DMS153 treated with DMSO at 0.1 percent for 48 hours (cell line): ENCODE results near the gene ITPR3.

Experiments used
- DNase-seq: peaks from one replicate; lab custom pipeline; 2025; ENCODE audit not compliant: unreplicated experiment; lab: John Stamatoyannopoulos, UW

ITPR3 gene

DNA sequence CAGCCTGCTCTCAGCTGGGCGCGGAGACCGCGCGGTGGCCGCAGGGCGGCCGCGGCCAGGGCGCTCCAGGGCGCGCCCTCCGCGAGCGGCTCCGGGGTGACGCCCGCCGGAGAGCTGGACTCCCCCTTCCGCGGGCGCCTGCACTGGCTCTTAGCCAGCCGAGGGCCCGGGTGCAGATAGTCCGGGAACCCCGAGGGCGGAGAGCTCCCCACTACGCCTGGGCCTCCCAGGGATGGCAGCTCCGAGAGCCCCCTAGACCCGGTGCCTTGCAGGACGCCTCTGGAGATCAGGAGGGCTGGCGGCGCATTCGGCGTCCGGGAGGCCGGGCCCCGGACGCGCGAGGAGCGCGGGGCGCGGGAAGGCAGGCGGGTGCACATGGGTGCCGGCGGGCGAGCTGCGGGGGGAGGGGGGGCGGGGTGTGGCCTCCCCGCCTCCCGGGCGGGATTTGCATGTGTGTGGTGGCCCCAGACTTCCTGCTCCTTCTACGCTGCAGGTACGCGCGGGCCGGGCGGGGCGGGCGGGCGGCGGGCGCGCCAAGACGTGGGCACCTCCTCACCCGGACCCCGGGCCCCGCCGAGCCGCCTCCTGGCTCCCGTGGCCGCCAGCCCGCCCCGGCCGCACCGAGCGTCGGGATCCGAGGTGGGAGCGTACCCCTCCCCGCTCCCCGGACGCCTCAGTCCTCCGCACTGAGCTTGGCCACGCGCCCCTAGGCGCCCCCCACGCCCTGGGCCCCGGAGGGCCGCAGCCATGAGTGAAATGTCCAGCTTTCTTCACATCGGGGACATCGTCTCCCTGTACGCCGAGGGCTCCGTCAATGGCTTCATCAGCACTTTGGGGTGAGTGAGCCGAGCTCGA is at the start of gene ITPR3:
Gene ITPR3, plus strand, starts transcription at position 467 of the 855 bp plus-strand sequence. Its CDS starts 281 bp downstream, at position 748.
- peak; percentile 38 for DNase-seq

DNA sequence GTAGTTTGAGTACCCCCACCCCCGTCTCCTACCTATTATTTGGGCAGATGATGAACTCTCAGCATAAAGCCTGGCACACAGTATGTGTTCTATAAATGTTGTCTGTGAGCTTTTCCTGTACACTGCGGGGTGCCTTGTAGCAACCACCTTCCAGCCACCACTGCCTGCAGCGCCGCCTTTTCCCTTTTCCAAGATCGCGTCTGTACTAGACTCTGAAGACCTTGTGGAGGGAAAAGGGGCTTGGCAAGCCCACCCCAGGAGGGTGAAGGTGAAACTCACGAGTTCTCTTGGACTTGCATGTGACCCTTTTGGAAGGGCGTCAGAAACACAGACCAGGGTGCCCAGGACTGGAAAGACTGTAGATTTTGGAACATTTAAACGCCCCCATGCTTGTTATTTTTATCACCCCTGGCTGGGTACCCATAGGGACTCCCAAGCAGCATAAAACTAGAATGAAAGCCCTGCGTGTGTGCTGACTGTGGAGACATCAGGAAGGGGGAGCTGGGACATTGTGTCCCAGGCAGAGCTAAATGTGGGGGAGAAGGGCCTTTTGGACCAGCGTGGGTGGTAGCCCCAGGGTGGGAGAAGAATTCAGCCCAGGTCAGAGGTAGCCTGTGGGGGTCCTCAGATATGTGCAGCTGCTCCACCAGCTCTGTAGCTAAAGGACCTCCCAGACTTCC is 49.3 kb upstream of the ITPR3 start:
- DNase-seq = no peak

DNA sequence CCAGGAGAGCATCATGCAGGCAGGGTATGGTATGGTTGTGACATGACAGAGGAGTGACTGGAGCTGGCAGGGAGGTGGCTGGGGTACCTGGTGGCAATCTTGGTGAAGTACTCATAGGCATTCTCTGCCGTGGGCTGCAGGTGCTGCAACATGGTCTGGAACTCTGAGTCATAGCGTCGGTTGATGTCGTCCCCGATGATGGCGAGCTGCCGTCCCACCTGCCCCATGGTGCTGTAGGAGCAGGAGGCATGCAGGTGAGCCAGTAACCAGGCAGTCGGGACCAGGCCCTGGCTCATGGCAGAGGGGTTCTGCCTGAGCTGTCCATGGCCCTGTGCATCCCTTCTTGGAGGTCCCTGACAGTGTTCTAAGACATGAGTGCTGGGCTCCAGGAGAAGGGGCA is 45.9 kb upstream of the ITPR3 start:
- DNase-seq = no peak

DNA sequence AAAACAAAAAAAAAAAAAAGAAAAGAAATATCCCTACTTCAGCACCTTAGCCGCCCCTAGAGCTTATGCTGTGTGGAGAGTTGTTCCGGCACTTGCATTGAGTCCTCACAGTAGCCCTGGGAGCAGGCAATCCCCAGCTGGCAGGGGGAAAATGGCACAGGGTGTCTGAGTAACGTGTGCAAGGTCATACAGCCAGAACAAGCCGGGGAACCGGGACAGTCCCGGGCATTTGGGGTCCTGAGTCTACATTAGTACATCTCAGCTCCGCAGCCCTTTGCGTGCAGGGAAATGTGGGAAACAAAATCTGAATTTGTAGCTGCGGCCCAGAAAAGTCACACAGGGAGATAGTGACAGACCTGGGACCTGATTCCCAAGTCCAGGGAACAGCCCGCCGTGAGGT is 44.5 kb upstream of the ITPR3 start:
- no peak for DNase-seq

DNA sequence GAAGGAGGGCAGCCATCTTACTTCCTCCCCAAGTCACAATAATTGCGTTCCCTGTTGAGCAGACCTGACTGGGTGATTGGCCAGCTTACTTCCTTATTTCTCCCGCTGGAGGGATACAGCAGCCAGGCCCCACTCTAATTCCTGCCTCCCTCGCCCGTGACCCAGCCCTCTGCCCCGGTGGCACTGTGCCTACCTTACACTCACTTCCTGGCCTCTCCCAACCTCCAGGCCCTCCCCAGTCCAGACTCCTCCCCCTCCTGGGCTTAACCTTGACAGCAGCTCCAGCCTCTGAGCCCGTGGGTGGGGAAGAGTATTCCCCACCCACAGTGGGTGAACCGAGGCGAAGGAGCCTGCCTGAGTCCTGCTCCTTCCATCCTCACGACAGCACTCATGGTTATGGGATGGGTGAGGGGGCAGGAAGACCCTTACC is 44.0 kb upstream of the ITPR3 start:
- DNase-seq = no peak

DNA sequence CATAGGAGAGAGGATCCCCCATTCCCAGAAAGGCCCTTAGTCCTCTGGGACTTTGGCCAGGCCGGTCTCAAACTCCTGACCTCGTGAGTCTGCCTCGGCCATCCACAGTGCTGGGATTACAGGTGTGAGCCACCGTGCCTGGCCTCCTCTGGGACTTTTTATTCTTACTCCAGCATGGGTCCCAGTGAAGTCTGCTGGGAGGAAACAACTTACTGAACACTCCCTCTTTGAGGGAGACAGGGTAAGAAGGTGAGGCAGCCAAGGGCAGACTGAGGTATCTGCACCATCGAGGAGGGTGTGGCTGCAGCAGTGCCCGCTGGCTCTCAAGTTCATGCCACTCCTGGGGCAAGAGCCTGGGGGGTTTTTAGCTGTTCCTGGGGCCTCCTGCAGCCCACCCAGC is 43.4 kb upstream of the ITPR3 start:
- no peak for DNase-seq

DNA sequence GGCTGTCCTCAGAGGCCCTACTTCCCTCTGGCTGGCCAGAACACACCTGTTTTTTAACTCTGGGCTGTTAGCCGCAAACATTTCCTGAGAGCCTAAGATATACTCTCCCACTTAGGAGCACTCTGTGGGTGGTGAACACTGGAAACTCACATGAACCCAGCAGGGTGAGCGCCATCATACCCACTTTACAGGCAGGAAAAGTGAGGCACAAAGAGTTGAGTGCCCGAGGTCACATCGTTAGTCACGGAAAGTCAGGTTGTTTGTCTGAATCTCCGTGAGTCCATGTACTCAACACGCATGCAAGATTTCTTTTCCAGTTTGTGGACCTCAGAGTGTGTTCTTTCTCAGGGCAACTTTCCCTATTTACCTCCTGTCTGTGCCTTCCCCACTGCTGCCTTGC is 43.0 kb upstream of the ITPR3 start:
- DNase-seq = no peak

DNA sequence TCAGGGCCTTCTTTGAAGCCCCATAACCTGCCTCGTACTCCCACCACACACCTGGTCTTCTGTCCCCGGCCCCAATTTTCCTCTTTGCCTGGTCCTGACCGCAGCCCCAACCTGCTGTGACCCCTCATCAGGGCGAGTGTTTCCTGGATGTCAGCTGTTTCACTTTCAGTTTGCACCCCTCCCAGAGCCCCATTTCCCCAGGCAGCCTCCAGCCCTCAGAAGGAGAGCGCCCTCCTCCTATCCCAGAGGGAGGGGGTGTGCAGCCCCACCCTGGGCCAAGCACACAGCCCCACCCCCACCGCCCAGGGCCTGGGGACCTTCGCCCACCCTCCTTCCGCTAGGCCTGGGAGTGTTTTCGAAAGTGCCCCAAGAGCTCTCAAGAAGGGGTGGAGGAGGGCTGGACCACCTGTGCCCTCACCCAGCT is 42.5 kb upstream of the ITPR3 start:
- DNase-seq = no peak

DNA sequence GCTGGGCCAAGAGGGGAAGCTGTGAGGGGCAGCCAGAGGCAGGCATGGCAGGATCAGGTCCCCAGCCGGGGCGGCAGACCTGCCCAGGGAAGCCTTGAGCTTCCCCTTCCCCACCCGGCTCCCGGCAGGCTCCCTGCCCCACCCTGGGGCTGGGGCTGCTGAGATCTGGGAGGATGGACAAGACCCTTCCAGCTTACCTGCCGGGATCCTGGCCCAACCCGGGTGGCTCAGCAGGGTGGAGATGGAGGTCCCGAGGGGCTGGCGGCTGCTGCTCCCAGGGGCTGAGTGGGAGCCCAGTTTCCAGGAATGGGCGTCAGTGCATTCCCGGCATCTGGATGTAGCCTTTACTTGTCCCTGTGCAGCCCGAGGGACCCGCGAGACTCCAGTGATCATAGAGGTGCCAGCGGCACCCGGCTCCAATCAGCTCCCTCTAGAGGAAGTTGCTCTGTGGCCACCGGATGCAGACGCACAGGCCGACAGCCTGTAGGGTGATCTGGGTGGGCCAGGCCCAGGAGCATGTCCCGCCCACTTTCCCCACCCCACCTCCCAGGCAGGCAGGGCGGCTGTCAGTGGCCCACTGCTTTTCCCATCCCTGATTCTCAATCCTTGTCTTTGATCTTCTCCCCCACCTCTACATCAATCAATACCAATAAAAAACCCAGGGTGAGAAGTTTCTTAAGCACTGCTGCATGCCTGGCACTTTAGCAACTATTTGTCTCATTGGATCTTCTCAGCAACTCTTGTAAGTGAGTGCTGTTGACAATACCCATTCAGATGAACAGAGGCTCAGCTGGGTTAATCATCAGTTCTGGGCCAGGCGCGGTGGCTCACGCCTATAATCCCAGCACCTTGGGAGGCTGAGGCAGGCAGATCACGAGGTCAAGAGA is 41.1 kb upstream of the ITPR3 start, which contains the start of gene BAK1:
Gene BAK1, minus strand, starts transcription at position 449 of the 887 bp plus-strand sequence. CDS start 2,672 bp downstream, outside the sequence.
- DNase-seq = peak; percentile 83

DNA sequence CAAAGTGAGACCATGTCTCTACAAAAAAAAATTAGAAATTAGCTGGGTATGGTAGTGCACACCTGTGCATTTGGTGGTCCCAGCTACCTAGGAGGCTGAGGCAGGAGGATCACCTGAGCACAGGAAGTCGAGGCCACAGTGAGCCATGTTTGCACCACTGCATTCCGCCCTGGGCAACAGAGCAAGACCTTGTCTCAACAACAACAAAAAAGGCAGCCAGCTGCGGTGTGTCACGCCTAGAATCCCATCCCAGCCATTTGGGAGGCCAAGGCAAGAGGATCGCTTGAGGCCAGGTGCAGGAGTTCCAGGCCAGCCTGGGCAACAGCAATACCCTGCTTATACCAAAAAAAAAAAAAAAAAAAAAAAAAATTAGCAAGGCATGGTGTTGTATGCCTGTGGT is 39.9 kb upstream of the ITPR3 start:
- DNase-seq = no peak

DNA sequence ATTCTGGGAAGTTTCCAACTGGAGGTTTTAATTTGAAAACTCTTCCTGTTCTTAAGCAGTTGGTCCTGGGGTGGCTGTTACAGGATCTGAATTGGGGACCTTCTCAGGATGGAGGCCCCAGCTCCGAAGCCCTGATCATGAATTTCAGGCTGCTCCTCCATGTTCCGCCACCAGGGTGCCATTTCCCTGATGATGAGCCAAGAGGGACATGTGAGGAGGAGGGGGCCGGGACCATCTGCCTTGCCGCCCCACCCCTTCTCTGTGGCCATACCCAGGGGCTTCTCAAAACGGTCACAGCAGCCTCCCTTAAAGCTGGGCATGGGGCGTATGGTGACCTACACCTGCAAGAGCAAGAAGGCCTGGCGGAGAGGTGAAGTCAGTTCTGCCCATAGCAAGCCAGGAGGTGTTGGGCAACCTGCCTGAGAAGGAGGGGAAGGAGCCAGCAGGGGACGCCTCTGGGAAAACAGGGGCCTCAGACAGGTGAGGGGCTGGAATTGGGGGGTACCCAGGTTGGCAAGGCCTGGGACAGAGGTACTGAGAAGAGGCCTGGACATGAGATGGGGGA is 37.4 kb upstream of the ITPR3 start:
- DNase-seq = no peak

DNA sequence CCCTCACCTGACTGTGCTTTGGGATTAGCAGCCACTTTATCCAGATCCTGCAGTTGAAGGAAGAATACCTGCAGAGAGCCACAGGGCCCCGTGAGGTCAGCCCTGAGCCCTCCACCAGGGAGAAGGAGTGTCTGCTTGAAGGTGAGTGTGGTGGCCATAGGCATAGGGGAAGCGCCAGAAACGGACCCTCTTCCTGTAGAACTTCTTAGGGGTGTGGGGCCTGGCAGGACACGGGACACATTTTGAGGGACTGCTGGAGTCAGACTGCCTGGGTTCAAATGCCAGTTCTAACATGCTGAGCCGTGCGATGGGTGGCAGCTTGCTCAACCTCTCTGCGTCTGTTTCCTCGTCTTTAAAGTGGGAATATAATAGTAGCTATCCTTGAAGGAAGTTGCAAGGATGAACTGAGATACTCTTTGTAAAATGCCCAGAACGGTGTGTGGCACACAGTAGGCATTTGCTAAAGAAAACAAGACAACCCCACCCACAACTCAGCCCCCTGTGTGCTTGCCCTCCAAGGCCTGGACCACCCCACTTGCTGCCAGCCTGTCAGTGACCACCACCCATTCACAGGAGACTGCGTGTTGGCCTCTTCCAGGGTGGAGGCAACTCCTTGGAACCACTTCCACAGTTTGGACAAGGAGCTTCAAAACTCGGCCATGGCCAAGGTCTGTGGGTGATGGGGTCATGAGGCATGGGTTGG is 36.3 kb upstream of the ITPR3 start:
- no peak for DNase-seq

DNA sequence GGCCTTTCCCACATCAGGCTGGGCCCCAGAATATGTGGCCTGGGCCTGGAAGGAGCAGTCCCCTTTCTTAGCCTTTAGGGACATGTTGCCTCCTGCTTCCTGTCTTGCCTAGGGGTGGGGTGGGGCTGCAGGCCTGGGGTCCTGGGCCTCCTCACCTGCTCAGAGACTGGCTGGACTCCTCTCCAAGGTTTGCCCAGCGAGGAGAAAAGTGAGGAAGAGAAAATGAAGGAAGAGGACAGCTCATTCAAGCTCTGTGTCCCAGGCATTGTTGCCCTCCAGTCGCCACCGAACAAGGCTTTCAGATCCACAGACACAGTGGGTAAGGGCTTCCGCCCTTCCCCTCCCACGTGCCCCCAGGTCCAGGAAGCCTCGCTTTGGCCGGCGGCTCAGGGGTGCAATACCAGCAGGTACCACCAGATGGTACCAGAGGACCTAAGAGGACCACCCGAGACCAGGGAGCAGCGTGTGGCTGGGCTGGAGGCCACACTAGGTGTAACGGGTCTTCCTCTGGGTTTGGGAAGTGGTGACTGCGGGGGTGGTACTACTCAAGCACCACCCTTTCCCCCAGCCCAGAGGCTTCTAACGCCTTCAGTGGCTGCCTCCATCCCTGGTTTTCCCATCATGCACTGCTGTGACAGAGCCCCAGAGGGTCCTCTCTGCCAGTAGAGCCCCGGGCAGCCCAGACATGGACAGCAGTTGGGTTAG is 35.6 kb upstream of the ITPR3 start:
- peak; percentile 48 for DNase-seq

DNA sequence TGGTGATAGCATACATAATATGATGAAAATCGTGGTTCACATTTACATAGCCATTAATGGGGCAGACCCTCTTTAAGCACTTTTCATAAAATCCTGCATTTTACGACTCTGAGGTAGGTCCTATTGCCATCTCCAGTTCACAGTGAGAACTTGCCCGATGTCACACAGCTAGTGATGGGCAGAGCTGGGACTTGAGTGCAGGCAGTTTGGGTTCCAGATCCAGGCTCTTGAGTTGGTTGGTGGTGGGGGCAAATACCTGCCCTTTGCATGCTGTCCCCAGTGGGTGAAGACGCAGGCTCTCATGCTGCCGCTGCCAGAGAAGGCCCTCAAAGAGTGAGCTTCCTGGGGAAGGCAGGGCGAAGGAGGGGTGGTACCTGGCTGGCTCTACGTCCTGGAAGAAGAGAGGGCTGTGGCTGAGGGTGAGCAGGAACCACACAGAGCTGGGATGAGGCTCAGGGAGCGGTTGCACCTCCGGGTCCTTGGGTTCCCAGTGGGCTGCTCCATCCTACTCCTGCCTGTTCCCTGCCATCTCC is 34.9 kb upstream of the ITPR3 start:
- no peak for DNase-seq

DNA sequence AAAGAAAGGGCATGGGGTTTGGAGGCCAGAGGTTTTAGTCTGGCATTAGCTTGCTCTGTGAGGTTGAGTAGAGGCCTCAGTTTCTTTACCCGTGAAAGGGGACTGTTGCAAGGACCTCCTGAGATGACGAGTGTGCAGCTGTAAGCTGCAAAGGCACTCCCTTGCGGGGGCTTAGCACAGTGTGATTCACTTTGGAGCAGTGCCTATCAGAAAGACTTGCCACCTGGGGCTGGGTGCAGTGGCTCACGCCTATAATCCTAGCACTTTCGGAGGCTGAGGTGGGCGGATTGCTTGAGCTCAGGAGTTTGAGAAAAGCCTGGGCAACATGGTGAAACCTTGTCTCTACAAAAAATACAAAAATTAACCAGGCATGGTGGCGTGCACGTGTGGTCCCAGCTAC is 33.6 kb upstream of the ITPR3 start:
- no peak for DNase-seq

DNA sequence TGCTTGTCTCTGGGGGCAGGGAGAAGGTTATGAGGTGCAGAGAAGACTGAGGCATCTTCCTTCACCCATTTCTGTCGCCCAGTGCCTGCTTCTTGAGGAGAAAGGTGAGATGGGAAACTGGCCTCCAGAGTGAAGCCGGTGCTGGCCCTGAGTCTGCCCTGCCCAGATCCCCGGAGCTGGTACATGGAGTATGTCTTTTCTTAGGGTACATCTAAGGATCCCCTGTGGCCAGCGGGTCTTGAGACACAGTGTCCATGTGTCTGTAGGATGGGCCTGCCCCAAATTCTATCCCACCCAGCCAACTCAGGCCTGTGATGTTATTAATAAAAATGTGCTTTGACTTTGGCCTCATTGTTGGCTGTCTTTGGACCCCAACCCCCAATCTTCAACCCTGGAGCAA is 32.2 kb upstream of the ITPR3 start:
- no peak for DNase-seq

DNA sequence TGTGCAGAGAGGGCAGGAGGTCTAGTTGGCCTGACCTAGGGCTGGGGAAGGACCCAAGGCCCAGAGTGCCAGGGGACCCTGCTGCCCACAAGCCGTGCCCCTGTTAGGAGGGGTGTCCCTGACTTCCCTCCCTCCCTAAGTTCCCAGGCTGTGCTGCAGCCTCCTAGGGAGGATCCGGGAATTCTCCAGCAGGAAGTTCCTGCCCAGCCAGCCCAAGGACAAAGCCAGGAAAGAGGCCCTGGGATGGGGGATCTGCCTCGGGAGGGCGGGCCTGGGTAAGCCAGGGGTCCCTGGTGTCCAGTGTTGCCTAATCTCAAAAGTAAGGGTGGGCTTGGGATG is 31.8 kb upstream of the ITPR3 start:
- DNase-seq = no peak

DNA sequence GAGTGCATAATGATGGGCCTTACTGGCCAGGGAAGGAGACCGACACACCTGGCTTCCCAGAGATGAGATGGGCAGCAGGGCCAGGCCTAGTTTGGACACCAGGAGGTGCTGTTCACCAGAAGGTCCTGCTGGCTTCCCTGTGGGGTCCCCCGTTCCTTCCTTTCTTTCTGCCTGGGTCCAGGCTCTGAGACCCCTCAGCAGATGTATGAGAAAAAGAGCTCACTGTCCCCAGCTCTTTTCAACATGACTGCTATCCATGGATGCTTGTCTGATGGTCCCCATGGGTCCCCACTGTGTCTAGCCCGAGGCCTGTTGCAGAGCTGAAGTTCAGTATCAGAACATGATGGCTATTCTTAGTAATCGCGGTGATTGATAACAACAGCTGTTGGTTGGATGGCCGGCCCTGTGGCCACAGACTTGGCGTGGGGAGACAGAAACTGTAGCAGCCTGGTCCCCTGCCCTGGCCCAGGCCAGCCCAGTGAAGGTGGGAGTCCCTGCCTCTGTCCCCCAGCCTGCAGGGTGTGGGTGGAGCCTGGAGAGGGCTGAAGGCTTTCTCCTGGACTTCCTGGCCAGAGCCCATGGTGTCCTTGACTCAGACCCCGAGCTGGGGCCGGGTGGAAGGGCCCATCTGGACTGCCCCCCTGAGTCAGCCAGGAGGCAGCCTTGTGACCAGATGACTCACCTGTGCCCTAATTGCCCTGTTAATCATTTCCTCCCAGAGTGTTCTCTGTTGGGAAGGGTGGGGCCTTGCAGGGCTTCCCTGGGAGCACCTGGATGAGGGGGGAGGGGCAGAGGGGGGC is 31.2 kb upstream of the ITPR3 start:
- DNase-seq = peak; percentile 35
